Measurements from ENCODE around the gene USP51. TPM values are rescaled to one million over a fixed set of nuclear protein-coding genes. Genes with fewer than 3 reads are reported as not detected.
"Not testable (repeated sequence)": the region's sequence is repeated elsewhere in the genome, so short reads cannot be mapped to it uniquely, and the experiment has no call there.

USP51 gene
- total RNA-seq, 1 experiment from 2014 or later, result 6.8 TPM

DNA sequence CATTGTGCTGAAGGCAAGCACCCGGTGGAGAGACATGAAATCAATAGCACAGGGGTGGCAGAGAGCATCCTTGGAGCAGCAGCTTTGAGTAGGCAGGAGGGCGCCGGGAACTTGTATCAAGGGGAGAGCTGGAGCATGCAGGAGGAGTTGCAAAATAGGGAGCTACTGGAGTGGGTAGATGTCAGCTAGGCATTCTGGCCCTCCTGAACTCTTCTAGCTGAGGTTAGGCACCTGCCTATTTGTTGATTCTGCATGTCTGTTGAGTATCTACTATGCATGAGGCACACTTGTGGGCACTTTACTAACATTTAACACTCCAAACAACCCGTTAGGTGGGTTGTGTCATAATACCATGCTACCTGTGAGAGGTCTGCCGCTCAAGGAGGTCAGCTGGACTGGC is 30.2 kb downstream of the USP51 start:
- not testable (repeated sequence) for H3K4me3 Mint-ChIP-seq; H3K14ac ChIP-seq (ENCODE audit: insufficient read depth, low read length); H2BK20ac ChIP-seq (ENCODE audit: low read depth, low read length, poor library complexity, severe bottlenecking); H4K5ac ChIP-seq (ENCODE audit: insufficient read length, low read depth, low read length); H3K9me3 Mint-ChIP-seq; H3K18ac ChIP-seq (ENCODE audit: insufficient read length, low read depth, low read length); H3K4me1 Mint-ChIP-seq; H3K4me1 ChIP-seq (ENCODE audit: insufficient read depth, low read length); H3K23ac ChIP-seq (ENCODE audit: insufficient read length, low read depth, low read length); H3K36me3 Mint-ChIP-seq (ENCODE audit: insufficient read depth in 1 of 3, low read depth in 3 of 3); H4K91ac ChIP-seq (ENCODE audit: insufficient read length, low read depth, low read length); H3K27me3 Mint-ChIP-seq (ENCODE audit: low read depth); H2AK5ac ChIP-seq (ENCODE audit: insufficient read length, low read length); H4K8ac ChIP-seq (replicated peaks; ENCODE audit: insufficient read length, low read depth, low read length); H3K27ac Mint-ChIP-seq; DNase-seq; H3K4ac ChIP-seq (ENCODE audit: low read depth, low read length); H2BK15ac ChIP-seq (ENCODE audit: low read depth, low read length); H3K27ac ChIP-seq (ENCODE audit: insufficient read length, low read depth, low read length); H3K23me2 ChIP-seq (ENCODE audit: insufficient read length, low read depth, low read length, poor library complexity, severe bottlenecking); H3K27me3 ChIP-seq (ENCODE audit: insufficient read depth, low read length); H2BK120ac ChIP-seq (ENCODE audit: low read depth, low read length, poor library complexity, severe bottlenecking); H3K4me2 ChIP-seq (ENCODE audit: insufficient read depth, insufficient read length, low read length); H3T11ph ChIP-seq (ENCODE audit: low read length); H2AFZ ChIP-seq (ENCODE audit: low read length); H2BK12ac ChIP-seq (ENCODE audit: insufficient read length, low read depth, low read length); H2BK5ac ChIP-seq (ENCODE audit: insufficient read length, low read length); H3K9me3 ChIP-seq (ENCODE audit: control insufficient read depth, low read depth, low read length); H3K56ac ChIP-seq (ENCODE audit: insufficient read length, low read depth, low read length); H3K79me1 ChIP-seq (ENCODE audit: insufficient read depth, low read depth, low read length, poor library complexity, severe bottlenecking); H3K79me2 ChIP-seq (ENCODE audit: insufficient read depth, low read length); H3K9ac ChIP-seq (ENCODE audit: extremely low read depth, insufficient read length, low read length); H4K20me1 ChIP-seq (ENCODE audit: control insufficient read depth, insufficient read depth, insufficient read length)
- WGBS (ENCODE audit: extremely low coverage, insufficient read length, low lambda C conversion rate), result no CpG with 5 or more reads among the region's 5 CpGs

GRCh38 chrX:55455708-55456107 is 33.9 kb downstream of the USP51 start:
- not testable (repeated sequence) for H3K27ac Mint-ChIP-seq; H2AFZ ChIP-seq (ENCODE audit: low read length); H3K18ac ChIP-seq (ENCODE audit: insufficient read length, low read depth, low read length); H3K4me3 Mint-ChIP-seq; H3K23me2 ChIP-seq (ENCODE audit: insufficient read length, low read depth, low read length, poor library complexity, severe bottlenecking); H2AK5ac ChIP-seq (ENCODE audit: insufficient read length, low read length); H3K14ac ChIP-seq (ENCODE audit: insufficient read depth, low read length); H3K79me1 ChIP-seq (ENCODE audit: insufficient read depth, low read depth, low read length, poor library complexity, severe bottlenecking); H3K56ac ChIP-seq (ENCODE audit: insufficient read length, low read depth, low read length); H3K79me2 ChIP-seq (ENCODE audit: insufficient read depth, low read length); H3K4me2 ChIP-seq (ENCODE audit: insufficient read depth, insufficient read length, low read length); H2BK15ac ChIP-seq (ENCODE audit: low read depth, low read length); H3K23ac ChIP-seq (ENCODE audit: insufficient read length, low read depth, low read length); H4K5ac ChIP-seq (ENCODE audit: insufficient read length, low read depth, low read length); H3T11ph ChIP-seq (ENCODE audit: low read length); H3K9ac ChIP-seq (ENCODE audit: extremely low read depth, insufficient read length, low read length); H3K36me3 Mint-ChIP-seq (ENCODE audit: insufficient read depth in 1 of 3, low read depth in 3 of 3); H4K91ac ChIP-seq (ENCODE audit: insufficient read length, low read depth, low read length); H4K20me1 ChIP-seq (ENCODE audit: control insufficient read depth, insufficient read depth, insufficient read length); H3K27ac ChIP-seq (ENCODE audit: insufficient read length, low read depth, low read length); H3K4ac ChIP-seq (ENCODE audit: low read depth, low read length); H2BK20ac ChIP-seq (ENCODE audit: low read depth, low read length, poor library complexity, severe bottlenecking); H2BK12ac ChIP-seq (ENCODE audit: insufficient read length, low read depth, low read length); H2BK120ac ChIP-seq (ENCODE audit: low read depth, low read length, poor library complexity, severe bottlenecking); H3K27me3 Mint-ChIP-seq (ENCODE audit: low read depth); H4K8ac ChIP-seq (replicated peaks; ENCODE audit: insufficient read length, low read depth, low read length); H3K27me3 ChIP-seq (ENCODE audit: insufficient read depth, low read length); H3K4me1 ChIP-seq (ENCODE audit: insufficient read depth, low read length); H2BK5ac ChIP-seq (ENCODE audit: insufficient read length, low read length); H3K4me1 Mint-ChIP-seq; DNase-seq
- peaks cover 23% of the 10 kb centered on the region in 2 experiments for H3K9me3 Mint-ChIP-seq
- no CpG with 5 or more reads among the region's 6 CpGs for WGBS (ENCODE audit: extremely low coverage, insufficient read length, low lambda C conversion rate)
- peaks cover 20% of the 10 kb centered on the region for H3K9me3 ChIP-seq (ENCODE audit: control insufficient read depth, low read depth, low read length)
